GM19468 (cell line): ENCODE results near the gene NEK9.
A peak's percentile ranks its signal among the peaks of the same experiment; 100 is the strongest.
"Not testable (repeated sequence)": the region's sequence is repeated elsewhere in the genome, so short reads cannot be mapped to it uniquely, and the experiment has no call there.

Experiments
- ATAC-seq: cut with Tn5 transposase; IDR thresholded peaks from one replicate; pipeline ENCODE4 v1.9.1; 2021; ENCODE audit warnings: mild to moderate bottlenecking, moderate library complexity, moderate number of reproducible peaks; ENCODE audit not compliant: unreplicated experiment; ENCODE audit errors: extremely low read depth

Gene NEK9

DNA sequence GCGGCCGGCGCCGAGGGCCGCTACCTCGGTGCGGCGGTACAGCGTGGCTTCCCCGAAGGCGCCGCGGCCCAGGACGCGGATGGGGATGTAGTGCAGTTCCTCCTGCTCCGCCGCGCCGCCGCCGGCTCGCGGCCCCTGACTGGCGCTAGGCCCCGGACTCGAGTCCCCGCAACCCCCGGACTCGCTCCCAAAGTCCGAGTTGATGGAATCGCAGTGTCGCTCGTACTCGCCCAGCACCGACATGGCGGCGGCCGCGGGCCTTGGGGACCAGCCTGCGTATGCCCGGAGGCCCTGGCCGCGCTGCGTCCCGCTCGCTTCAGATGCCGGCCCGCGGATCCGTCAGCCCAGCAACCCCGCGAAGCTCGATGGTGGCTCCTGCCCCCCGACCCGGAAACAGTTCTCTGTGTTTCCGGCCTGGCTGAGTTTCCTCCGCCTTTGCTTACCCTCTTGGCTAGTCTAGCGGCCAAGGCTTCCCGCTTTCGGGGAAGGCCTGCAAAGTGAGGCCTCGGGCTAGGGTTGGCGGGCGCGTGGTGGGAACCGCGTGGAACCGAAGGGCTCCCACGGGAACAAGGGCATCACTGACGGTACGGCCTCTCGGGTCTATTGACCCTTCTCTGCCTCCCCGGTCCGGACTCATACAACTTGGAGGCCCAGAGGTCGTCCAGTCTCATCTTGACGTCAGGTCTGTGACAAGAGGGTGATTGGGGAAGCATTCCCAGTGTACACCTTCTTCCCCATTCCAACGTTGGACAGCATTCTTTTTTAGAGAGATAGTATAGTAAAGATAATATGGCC is at the start of gene NEK9:
TSS of gene NEK9 (minus strand) at position 370 of the 795 bp plus-strand sequence. CDS start at position 243, 127 bp downstream.
- ATAC-seq, result peak; percentile 61

DNA sequence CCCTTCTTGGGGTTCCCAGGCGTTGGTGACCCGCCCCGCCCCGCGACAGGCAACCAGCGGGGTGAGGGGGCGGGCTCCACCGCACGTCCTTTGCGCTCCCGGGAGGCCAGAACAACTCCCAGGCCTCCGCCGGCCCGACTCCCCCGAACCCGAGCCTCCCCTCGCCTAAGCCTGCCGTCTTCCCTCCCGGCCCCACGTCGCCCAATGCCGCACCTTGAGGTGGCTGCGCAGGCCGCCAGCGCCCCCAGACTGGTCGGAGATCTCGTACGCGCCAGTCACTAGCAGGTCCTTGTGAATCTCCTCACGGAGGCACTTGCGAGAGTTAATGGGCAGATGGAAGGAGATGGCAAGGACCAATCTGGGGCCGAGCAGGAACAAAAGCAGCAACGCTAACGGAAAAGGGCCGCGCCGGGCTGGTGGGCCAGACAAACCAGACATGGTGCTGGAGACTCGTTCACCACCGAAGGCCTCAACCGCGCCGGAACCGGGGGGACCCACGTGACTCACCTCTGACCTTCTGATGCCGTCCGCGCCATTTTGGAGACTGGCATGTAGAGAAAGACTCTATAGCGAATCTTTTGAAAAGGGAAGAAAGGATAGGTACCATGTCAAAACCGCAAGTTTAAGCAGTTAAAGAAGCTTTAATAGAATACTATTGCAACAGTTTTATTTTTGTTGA is 49.4 kb upstream of the NEK9 start, which contains the start of gene TMED10:
TSS of gene TMED10 (minus strand) at position 471 of the 679 bp plus-strand sequence. CDS start at position 438, 33 bp downstream.
- ATAC-seq, result peak; percentile 23

DNA sequence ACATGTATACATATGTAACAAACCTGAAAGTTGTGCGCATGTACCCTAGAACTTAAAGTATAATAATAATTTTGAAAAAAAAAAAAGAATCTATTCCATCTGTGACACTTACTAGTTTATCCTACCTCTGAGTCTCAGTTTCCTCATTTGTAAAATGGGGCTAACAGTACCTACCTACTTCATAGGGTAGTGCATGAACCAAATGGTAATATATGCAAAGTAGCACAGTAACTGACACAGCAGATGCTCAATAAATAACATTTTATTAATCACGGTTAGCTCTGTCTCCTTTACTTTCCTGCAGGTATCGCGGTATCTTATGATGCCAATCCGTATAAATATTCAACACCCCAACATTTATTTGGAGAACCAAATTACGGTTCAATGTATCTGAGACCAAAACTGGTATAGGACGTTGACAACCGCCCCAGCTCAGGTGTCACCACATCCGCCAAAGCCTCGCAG is 48.9 kb upstream of the NEK9 start:
- ATAC-seq, result no peak

DNA sequence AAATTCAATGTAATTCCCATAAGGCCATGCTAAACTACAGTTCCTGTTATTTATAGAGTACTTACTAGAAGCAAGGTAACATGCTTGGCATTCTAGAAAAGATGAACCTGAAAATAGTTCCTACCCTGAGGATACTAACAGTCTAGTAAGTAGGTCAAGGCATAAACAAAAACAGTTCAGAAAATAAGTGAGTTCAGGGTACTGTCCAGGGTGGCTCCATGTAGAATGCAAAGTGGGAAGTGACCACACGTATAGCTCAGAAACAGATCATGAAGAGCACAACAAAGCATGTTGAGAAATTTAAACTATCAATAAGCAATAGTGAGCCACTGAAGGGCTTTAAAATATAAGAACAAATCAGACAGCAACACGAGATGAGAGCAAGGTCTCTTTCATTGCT is 47.2 kb upstream of the NEK9 start:
- no peak for ATAC-seq

DNA sequence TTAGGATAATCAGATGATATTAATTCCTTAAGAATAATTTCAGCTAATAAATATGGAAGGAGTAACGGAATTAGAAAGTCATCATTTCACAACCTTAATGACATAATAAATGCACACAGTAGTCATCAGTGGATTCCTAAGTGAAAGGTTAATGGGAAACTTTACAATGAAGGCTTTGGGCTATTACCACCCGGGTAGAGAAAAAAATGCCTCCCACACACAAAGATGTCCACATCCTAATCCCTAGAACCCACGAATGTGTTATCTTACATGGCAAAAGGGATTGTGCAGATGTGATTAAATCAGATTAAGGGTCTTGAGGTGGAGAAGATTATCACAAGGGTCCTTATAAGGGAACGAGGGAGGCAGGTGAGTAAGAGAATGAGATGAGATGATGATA is 43.9 kb upstream of the NEK9 start:
- ATAC-seq, result no peak

DNA sequence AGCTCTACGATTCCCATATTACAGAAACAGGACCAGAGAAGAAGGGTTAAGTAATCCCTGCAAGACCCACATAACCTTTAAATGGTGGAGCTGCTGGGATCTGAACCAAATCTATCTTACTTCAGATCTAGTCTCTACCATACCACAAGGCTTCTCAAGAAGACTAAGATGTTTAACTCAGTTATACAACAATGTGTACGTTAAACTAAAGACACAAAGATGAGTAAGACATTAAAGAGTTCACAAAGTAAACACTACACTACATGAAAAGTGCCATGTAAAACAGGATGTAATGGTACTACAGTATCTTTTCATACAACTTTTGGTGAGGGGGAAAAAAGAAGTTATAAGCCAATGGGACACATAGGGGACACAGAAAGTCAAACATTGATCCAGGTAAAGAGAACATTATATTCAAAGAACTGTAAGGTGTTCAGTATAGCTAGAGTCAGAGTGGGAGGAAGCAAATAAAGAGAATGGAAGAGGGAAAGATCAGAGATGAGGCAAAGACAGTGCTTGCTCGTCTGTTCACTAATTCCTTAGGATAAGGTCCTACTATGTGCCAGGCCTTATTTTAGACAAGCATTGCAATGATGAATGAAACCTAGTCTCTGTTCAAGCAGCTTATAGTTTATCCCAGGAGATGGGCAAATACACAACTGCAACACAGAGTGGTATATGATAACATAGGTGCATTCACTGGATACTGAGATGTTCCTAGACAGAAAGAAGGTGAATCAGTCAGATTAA is 41.9 kb upstream of the NEK9 start:
- ATAC-seq, result no peak

DNA sequence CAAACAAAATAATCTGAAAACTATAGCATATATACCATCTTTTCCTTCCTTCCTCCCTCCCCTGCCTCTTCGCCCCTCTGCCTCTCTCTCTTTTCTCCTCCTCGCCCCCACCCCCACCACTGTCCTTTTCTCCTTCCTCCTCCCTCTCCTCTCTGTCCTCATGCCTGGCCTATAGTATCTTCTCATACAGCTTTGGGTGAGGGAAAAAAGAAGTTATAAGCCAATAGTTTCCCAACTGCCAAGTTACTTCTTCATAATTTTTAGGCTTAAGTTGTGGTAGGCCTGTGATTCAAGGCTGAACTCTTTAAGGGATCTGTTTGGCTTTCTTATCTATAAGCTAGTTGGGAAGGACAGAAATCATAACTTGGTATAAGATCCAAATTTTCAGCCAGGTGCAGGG is 40.5 kb upstream of the NEK9 start:
- ATAC-seq, result no peak

DNA sequence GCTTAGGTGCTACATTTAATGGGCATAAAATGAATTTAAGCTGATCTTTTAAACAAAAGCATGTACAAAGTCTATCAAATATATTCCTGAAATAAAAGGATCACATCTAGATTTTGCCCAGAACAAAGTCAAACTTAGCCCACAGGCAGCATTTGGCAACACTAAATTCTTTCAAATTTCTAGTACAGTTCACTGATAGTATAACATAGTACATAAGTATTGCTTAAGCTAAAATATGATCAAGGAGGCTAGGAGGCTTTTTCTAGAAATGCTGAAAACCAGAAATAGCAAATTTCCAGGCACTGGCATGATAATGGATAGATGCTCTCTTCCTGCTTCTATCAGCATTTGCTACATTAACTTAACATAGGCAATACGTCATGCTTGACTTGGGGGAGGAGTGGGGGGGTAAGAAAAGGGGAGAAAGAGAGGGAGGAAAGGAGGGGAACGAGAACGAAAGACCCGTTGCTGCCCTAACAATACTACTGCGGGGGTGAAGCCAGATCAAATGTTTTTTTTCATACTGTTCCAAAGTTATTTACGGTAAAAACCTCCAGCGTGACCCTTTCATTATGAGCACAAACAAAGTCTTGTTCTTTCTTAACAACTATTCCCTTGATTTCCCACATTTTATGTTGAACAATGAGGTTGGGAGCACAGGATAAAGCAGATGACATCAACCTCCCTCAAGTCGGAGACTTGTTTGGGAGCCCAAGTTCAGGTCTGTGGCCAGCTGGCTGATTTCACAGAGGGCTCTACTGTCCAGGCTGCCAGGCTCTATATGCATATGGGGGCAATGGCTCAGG is 38.9 kb upstream of the NEK9 start:
- ATAC-seq, result no peak

DNA sequence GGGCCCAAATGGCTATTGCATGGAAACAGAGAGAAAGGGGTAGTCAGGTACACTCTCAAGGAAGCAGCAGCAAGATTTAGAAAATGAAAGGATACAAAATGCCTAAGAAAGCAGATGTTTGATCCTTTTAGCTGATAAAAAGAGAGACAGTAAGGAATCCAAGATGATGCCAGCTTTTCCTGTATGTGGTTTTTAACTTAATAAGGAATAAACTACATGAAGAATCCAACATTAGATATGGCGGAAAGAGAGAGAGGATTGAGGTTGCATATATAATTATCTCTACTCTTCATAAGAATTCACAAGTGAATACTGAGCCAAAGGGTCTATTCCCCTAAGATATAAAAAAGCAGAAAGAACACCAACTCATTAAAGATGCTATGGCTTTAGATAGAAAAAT is 38.0 kb upstream of the NEK9 start:
- no peak for ATAC-seq

DNA sequence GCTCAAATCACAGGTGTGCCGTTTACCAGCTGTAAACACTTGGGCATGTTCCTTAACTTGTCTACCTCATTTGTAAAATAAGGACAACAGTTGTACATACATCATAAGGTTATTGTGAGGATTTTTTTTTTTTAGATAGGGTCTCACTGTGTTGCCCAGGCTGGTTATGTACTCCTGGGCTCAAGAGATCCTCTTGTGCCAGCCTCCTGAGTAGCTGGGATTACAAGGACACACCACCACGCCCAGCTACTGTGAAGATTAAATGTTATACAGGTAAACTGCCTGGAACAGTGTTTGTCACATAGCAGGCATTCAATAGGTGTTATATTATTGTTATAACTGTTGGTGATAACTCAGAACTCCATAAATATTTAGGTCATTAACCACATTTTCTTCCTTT is 36.8 kb upstream of the NEK9 start:
- ATAC-seq, result no peak

DNA sequence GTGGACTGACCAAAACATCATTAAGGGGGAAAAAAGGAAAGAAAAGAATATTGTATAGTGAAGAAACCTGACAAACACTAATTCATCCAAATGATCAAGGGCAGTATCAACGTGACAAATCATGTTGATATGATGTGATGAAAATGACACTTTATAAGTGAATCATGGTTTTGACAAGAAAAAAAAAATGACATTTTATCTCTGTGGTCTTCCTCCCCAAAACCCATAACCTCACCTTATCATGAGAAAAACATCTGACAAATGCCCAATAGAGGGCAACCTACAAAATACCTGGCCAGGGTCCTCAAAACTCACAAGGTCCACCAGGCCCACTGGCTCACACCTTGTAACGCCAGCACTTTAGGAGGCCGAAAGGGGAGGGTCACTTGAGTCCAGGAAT is 35.8 kb upstream of the NEK9 start:
- ATAC-seq, result no peak

DNA sequence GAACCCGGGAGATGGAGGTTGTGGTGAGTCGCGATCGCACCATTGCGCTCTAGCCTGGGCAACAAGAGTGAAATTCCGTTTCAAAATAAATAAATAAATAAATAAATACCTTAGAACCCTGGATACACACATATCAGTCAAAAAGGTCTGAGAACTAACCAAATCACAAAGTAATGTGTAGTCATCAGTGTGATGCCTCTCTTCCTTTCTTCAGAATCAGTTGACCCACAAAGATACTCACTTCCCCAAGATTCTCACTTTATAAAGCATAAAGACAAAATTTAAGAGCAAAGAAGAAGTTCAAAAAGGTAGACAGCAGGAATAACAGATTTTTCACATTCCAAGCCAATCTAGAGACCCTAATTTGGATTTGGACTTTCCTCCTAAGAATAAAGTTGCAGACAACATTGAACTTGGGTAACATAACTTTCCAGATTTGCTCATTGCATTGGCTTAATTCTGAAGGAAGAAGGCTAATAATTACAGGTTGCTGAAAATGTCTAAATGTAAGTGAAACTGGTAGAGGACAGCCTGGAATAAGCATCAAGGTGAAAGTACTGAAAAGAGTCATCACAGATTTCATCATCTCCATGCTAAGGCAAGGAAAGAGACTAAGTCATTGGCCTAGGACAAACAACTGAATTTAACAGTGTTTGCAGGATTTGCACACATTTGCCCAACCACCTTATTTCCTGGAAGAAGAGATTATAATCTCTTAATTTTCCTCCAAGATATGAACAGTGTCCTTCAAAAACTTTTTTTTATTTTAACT is 32.2 kb upstream of the NEK9 start:
- no peak for ATAC-seq

DNA sequence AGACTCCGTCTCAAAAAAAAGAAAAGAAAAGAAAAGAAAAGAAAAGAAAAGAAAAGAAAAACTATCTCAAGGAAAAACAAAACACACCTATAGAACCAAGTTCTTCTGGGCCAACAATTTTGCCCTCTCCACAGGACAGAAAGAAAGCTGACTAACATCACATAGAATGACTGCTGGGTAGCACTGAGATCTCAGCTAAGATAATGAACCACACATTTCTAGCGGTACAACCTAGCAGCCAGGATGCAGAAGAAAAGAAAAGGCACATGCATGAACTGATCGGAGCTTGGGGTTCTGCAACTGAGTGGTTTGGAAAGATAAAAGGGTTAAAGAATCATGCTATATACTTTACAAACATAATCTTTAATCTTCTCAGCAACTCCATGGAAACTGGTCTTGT is 30.1 kb upstream of the NEK9 start:
- no peak for ATAC-seq

DNA sequence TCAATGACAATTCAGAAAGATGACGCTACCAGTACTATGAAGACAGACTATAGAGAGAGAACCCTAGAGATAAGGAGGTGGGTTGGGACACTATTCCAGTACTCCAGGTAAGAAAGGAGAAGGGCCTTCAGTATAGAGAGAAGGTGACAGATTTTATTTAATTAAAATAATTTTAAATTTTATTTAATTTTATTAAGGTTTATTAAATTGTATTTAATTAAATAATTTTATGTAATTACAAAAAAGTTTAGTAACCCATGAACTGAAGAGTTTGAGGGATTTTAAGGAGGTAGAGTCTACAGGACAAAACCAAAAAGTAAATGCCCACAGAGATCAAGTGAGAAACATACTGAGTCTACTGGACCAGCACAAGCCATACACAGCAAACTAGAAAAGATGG is 29.3 kb upstream of the NEK9 start:
- ATAC-seq, result no peak

DNA sequence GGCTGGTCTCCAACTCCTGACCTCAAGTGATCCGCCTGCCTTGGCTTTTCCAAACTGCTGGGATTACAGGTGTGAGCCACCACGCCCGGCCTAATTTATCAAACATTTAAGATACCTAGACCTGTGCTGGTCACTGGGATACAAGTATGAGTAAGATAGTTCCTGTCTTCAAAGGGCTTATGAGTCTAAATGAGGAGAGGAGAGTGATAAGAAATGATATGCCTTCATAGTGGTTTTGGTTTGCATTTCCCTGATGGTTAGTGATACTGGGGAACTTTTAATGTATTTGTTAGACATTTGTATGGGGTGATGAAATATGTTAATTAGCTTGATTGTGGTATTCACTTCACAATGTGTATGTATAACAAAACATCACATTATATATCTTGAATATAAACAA is 28.3 kb upstream of the NEK9 start:
- ATAC-seq, result no peak

DNA sequence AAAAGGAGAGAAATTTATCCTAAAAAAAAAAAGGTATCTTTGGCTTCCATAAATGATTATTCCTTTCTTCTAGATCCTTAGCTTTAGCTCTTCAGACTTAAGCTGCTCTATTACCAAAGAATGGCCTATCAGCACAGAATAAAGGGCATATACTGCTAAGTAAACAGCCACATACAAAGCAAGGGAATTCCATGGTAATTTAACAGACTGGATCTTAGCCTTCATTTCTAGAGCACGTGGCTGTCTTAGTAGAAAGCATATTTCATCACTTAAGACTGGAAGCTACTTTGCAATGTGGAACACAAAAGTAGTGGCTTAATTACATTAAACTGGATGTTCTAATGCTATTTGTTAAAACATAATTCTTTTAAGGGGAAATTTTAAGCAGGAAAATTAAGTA is 26.4 kb upstream of the NEK9 start:
- no peak for ATAC-seq

DNA sequence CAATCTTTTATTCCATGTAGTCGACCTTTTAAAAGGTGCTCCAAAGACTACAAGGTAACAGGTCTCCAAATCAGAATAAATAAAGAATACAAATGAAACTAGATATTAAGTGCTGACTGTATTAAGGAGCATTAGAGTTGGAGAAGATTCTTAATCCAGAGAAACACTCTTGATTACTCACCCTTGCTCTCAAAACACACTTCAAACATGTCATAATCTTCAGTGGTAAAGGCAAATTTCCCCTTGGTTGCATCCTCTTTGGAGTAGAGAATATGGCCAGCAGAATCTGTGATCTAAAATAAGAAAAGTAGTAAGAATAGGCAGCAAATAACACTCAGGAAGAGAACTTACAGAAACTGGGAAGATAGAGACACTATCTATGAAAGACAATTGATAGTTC is 25.0 kb upstream of the NEK9 start:
- no peak for ATAC-seq

DNA sequence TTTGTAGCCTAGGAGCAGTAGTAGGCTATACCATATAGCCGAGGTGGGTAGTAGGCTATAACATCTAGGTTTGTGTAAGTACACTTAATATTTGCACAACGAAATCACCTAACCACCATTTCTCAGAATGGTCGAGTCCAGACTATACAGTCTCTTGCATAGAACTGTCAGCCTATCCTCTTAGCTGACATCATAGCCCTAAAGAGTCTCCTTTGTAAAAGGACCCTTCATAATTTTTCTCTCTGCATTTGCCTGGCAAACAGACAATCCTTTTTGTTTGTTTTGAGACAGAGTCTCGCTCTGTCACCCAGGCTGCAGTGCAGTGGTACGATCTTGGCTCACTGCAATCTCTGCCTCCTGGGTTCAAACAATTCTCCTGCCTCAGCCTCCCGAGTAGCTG is 23.8 kb upstream of the NEK9 start:
- not testable (repeated sequence) for ATAC-seq

DNA sequence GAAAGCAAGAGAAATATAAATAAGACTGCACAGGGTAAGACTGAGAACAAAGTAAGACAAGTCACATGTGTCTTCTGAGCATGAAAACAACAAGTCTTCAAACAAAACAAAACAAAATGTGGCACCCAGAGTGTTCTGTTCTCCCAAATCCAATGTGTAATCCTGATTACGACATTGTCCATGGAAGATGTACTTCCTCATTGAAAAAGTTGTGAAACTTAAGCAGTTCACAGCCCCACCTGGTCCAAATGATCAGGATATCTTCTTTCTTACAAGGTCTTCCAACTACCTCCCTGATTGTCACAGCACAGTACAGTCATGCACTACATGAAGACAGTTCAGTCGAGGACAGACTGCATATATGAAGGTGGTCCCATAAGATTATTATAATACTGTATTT is 23.3 kb upstream of the NEK9 start:
- ATAC-seq, result no peak
